ENCODE data around the gene HIBADH.

HIBADH gene

GRCh38 chr7:27689591-27690164 lies 27.0 kb upstream of the HIBADH start:
- peak; percentile 34 for TF ChIP-seq CTCF (IDR thresholded peaks at IDR 0.05; ENCODE audit: low read depth, low read length)
- no peak for DNase-seq (ENCODE audit: low read depth, low spot score)
- H3K4me3 ChIP-seq (ENCODE audit: low read depth, low read length): no peak overlapping the region
- in situ Hi-C loops (cut with HindIII; ENCODE audit: low sequenced_read_pairs): no loop called here

GRCh38 chr7:27689150-27689549 lies 26.5 kb upstream of the HIBADH start:
- TF ChIP-seq CTCF (IDR thresholded peaks at IDR 0.05; ENCODE audit: low read depth, low read length): no peak
- no peak for DNase-seq (ENCODE audit: low read depth, low spot score)
- in situ Hi-C loops (cut with HindIII; ENCODE audit: low sequenced_read_pairs): no loop called here
- no peak overlapping the region for H3K4me3 ChIP-seq (ENCODE audit: low read depth, low read length)

GRCh38 chr7:27688646-27689045 lies 26.0 kb upstream of the HIBADH start:
- no peak overlapping the region for H3K4me3 ChIP-seq (ENCODE audit: low read depth, low read length)
- no peak for DNase-seq (ENCODE audit: low read depth, low spot score)
- in situ Hi-C loops (cut with HindIII; ENCODE audit: low sequenced_read_pairs): no loop called here
- TF ChIP-seq CTCF (IDR thresholded peaks at IDR 0.05; ENCODE audit: low read depth, low read length): no peak

- TF ChIP-seq CTCF (IDR thresholded peaks at IDR 0.05; ENCODE audit: low read depth, low read length): no peak
- in situ Hi-C loops (cut with HindIII; ENCODE audit: low sequenced_read_pairs): no loop called here
These were observed 25.4 kb upstream of the HIBADH start for GRCh38 chr7:27688056-27688455.

GRCh38 chr7:27686315-27686714 lies 23.6 kb upstream of the HIBADH start:
- H3K4me3 ChIP-seq (ENCODE audit: low read depth, low read length): no peak overlapping the region
- in situ Hi-C loops (cut with HindIII; ENCODE audit: low sequenced_read_pairs): no loop called here
- no peak for DNase-seq (ENCODE audit: low read depth, low spot score)
- no peak for TF ChIP-seq CTCF (IDR thresholded peaks at IDR 0.05; ENCODE audit: low read depth, low read length)

More at GRCh38 chr7:27688056-27688455, 25.4 kb upstream of the HIBADH start:
- no peak for DNase-seq (ENCODE audit: low read depth, low spot score)
- H3K4me3 ChIP-seq (ENCODE audit: low read depth, low read length): no peak overlapping the region

- no peak for TF ChIP-seq CTCF (IDR thresholded peaks at IDR 0.05; ENCODE audit: low read depth, low read length)
- DNase-seq (ENCODE audit: low read depth, low spot score): no peak
- H3K4me3 ChIP-seq (ENCODE audit: low read depth, low read length): no peak overlapping the region
- in situ Hi-C loops (cut with HindIII; ENCODE audit: low sequenced_read_pairs): no loop called here
These were observed 23.2 kb upstream of the HIBADH start for GRCh38 chr7:27685893-27686292.

GRCh38 chr7:27685209-27685608 lies 22.5 kb upstream of the HIBADH start:
- no peak for TF ChIP-seq CTCF (IDR thresholded peaks at IDR 0.05; ENCODE audit: low read depth, low read length)
- no peak for DNase-seq (ENCODE audit: low read depth, low spot score)
- in situ Hi-C loops (cut with HindIII; ENCODE audit: low sequenced_read_pairs): no loop called here
- H3K4me3 ChIP-seq (ENCODE audit: low read depth, low read length): no peak overlapping the region

All from astrocyte of the spinal cord (primary cell).